Ovary (tissue), 9 donors: ENCODE data around the gene SLC4A8. TPM values are rescaled to one million over a fixed set of nuclear protein-coding genes. Genes with fewer than 3 reads are reported as not detected.

ENCODE experiments used
- DNase-seq, 5 donors: peaks; one replicate each; pipeline ENCODE4 v3.0.0-alpha.2; 2019 to 2020
- H3K27ac ChIP-seq, 2 donors: fragments of 200-600 bp; one replicate each; pipeline versions ENCODE4 v1.5.1 to v1.8.0; 2019 to 2022
- H3K27me3 ChIP-seq: fragments of 200-600 bp; one replicate; pipeline ENCODE4 v1.8.0; 2022
- H3K36me3 ChIP-seq: fragments of 200-600 bp; sonication (generic); one replicate; pipeline ENCODE4 v1.5.1; 2019
- H3K4me1 ChIP-seq: one replicate; pipeline ENCODE4 v1.8.1; 2013; ENCODE audit warnings: mild to moderate bottlenecking, moderate library complexity; ENCODE audit not compliant: insufficient read depth
- H3K4me3 ChIP-seq: fragments of 200-600 bp; sonication (generic); one replicate; pipeline ENCODE4 v1.5.1; 2017
- H3K9me3 ChIP-seq, 2 donors: fragments of 200-600 bp in 1 of 2; sonication (generic) in 1 of 2; one replicate each; pipeline versions ENCODE4 v1.5.1 to v1.8.1; 2013 to 2019; ENCODE audit warnings: mild to moderate bottlenecking in 1 of 2, moderate library complexity in 1 of 2
- EP300 ChIP-seq: sonication (generic); formaldehyde crosslinking; IDR thresholded peaks from one replicate; pipeline ENCODE4 v1.6.1; 2017; ENCODE audit warnings: antibody characterized with exemption
- POLR2A ChIP-seq: fragments of 450-650 bp; IDR thresholded peaks from one replicate; pipeline ENCODE4 v1.6.1; 2017; ENCODE audit warnings: antibody characterized with exemption, mild to moderate bottlenecking, moderate library complexity
- WGBS, 3 donors: extraction: QIAGEN DNeasy Blood & Tissue Kit in 1 of 3; methylation state at CpG; one replicate each; pipeline versions ENCODE4 v1.1.5 to v1.1.7; 2013 to 2017; 5-methylcytosine and 5-hydroxymethylcytosine counted together
- intact Hi-C, 4 donors: fragments of 100-400 bp; cut with DNase I; formaldehyde crosslinking; loops; one replicate each; pipeline versions ENCODE4 v1.11.0 to v1.15.1; 2022 to 2023
- polyA plus RNA-seq, 2 donors: library from polyadenylated mRNA; stranded (reverse); fragments of 200-250 nt in 1 of 2; fragments of 350-450 nt in 1 of 2; fragmentation: Illumina TruSeq in 1 of 2; extraction: RNeasy Lipid Tissue Mini Kit (QIAGEN cat#74804) in 1 of 2; gene quantifications; one replicate each; pipeline ENCODE4 v1.2.3, GENCODE V29; 2013 to 2014
- total RNA-seq, 7 donors: library from RNA; depleted of rRNA in 2 of 7; stranded (reverse); fragments of >200 nt in 2 of 7; fragmentation: NEBNext Ultra II Directional in 3 of 7; extraction: Animal tissue kit (Norgen Biotek cat#: 25700) in 3 of 7; gene quantifications; one replicate each; pipeline versions ENCODE4 v1.1.0 to v1.2.4, GENCODE V29; 2016 to 2023
- TF ChIP-seq, protein P1 (sequence below), 3 donors: fragments of 450-650 bp in 2 of 3; fragments of 200-600 bp in 1 of 3; IDR thresholded peaks; one replicate each; pipeline versions ENCODE4 v1.5.1 to v1.8.0; 2016 to 2022; ENCODE audit warnings: antibody characterized with exemption in 3 of 3, mild to moderate bottlenecking in 1 of 3
- donor health status: DM: no; HTN: no; CAD: no; lungs with moderate emphysema.
- donor health status: DM: no; HTN: no; CAD: no.
- donor health status: Bipolar disorder and iron deficiency.
- donor health status: DM: yes; HTN: yes; CAD: no.
- donor health status: DM: no; HTN: no; CAD: no.
- donor health status: DM: yes; HTN: yes; CAD: no.

The SLC4A8 gene
- total and polyA plus RNA-seq, 9 donors: 1.5 to 18.5 (median 7.8) TPM

DNA sequence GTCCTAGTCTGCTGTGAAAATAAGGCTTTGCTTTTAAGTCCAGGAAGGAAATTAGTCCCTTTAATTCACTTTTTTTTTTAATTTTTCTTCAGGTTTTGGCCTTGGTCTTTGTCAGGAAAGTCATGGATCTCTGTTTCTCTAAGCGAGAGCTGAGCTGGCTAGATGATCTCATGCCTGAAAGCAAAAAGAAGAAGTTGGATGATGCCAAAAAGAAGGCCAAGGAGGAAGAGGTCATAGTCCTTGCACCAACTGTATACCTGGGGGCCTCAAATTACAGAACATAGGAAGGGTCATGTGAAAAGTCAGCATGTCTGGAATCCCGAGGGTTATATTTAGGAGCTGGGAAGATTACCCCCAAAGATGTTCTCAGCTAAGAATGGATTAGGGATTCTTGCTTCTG is 72.3 kb downstream of the SLC4A8 start:
- 90 to 100% (median 96%) methylated on average over 2 of the region's 2 CpGs for WGBS, 3 donors
- H3K27me3 ChIP-seq: no peaks in the 10 kb centered on the region
- H3K4me1 ChIP-seq: no peaks in the 10 kb centered on the region
- no peak overlapping the region for H3K27ac ChIP-seq
- H3K4me3 ChIP-seq: no peak overlapping the region
- intact Hi-C loops: no loop called here
- no peaks in the 10 kb centered on the region for H3K9me3 ChIP-seq
- no peak for TF ChIP-seq POLR2A
- TF ChIP-seq EP300: no peak
- H3K36me3 ChIP-seq: no peaks in the 10 kb centered on the region
- DNase-seq: no peak

DNA sequence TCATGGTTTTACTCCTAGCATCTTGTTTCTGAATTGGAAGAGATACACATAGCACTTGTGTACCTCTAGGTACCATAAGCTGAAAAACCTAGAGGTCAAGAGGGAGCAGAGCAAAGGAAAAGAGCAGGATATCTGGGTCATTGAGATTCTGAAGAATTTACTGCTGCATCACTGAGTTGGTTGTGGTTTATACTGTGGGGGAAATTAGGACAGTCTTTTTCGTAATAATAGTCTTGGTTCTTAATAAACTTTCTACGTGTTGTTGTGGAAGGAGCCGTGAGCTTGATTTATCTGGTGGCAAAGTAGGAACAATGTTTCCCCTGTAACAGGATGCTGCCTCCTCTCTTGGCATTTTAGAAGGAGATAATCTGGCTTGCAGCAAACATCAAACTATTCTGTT is 80.2 kb downstream of the SLC4A8 start:
- no peaks in the 10 kb centered on the region for H3K27me3 ChIP-seq
- H3K9me3 ChIP-seq: no peaks in the 10 kb centered on the region
- no peak overlapping the region for H3K4me3 ChIP-seq
- DNase-seq: no peak
- no peak for TF ChIP-seq POLR2A
- TF ChIP-seq, protein P1, sequence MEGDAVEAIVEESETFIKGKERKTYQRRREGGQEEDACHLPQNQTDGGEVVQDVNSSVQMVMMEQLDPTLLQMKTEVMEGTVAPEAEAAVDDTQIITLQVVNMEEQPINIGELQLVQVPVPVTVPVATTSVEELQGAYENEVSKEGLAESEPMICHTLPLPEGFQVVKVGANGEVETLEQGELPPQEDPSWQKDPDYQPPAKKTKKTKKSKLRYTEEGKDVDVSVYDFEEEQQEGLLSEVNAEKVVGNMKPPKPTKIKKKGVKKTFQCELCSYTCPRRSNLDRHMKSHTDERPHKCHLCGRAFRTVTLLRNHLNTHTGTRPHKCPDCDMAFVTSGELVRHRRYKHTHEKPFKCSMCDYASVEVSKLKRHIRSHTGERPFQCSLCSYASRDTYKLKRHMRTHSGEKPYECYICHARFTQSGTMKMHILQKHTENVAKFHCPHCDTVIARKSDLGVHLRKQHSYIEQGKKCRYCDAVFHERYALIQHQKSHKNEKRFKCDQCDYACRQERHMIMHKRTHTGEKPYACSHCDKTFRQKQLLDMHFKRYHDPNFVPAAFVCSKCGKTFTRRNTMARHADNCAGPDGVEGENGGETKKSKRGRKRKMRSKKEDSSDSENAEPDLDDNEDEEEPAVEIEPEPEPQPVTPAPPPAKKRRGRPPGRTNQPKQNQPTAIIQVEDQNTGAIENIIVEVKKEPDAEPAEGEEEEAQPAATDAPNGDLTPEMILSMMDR (IDR thresholded peaks at IDR 0.05): no peak
- TF ChIP-seq EP300: no peak
- peaks cover 10% of the 10 kb centered on the region for H3K4me1 ChIP-seq
- peak overlapping the region in 1 of 2 donors; percentile 64 for H3K27ac ChIP-seq
- intact Hi-C loops: no loop called here
- WGBS, 3 donors: 1 to 23% (median 8%) methylated on average over 3 of the region's 3 CpGs
- no peaks in the 10 kb centered on the region for H3K36me3 ChIP-seq

DNA sequence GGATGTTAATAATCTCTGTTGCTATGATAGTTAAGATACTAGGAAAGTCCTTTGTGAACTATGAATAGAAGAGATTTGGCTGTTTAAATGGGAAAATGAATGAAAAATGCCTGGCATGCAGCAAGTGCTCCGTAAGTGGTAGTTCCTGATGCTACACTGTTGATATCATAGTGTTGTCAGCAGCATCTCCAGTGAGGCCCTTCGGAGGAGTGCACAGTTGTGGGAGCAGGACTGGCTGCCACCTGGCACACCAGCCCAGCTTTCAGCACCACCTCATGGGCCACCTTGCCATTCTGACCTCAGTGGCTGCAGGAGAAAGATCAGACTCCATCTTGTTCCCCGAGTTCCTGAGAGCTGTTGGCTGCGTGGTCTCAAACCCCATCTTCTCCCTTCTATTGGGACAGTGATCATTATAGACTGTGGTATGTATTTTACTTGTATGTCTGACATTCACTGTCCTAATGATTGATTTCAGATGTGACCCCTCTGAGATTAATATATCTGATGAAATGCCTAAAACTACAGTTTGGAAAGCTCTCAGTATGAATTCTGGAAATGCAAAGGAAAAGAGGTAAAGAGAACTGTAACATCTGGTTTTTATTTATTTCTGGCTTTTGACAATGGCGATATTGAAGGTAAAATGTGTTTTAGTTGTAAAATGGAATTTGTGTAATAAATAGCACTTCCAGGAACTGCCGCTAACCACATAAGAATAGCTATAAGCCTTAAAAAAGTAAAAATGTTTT is 80.9 kb downstream of the SLC4A8 start:
- DNase-seq: no peak
- 27 to 44% (median 32%) methylated on average over 6 of the region's 6 CpGs for WGBS, 3 donors
- Histone ChIP-seq H3K4me3 (no peak overlapping the region), H3K4me1 (peaks cover 10% of the 10 kb centered on the region), H3K36me3 (no peaks in the 10 kb centered on the region), H3K9me3 (no peaks in the 10 kb centered on the region), H3K27me3 (no peaks in the 10 kb centered on the region), H3K27ac (peak overlapping the region in 1 of 2 donors; percentile 26)
- TF ChIP-seq, protein P1 (IDR thresholded peaks at IDR 0.05): no peak
- TF ChIP-seq EP300 (no peak), POLR2A (no peak)
- intact Hi-C loops: no loop called here

DNA sequence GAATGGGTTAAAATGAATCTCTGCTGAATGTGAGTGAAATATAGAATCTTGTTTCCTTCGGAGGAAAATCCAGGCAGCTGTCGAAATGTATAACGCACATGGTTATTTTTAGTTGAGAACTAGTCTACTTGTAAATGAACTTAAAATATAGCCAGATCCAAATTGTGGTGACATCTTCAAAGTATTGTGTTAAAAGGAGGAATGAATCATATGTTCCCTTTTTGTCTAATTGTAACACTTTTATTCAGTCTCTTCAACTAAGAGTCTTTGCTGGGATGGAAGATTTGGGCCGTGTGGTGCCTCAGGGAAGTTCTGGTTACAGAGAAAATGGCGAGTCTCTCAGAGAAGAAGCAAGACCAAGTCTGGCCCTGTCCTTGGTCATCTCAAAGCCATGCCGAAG is 82.5 kb downstream of the SLC4A8 start:
- H3K27me3 ChIP-seq: no peaks in the 10 kb centered on the region
- no peak overlapping the region for H3K27ac ChIP-seq
- WGBS, 3 donors: 92 to 95% (median 94%) methylated on average over 6 of the region's 6 CpGs
- no peaks in the 10 kb centered on the region for H3K36me3 ChIP-seq
- H3K9me3 ChIP-seq: no peaks in the 10 kb centered on the region
- H3K4me3 ChIP-seq: no peak overlapping the region
- no peak for DNase-seq
- TF ChIP-seq, protein P1 (IDR thresholded peaks at IDR 0.05): no peak
- TF ChIP-seq EP300 (no peak), POLR2A (no peak)
- H3K4me1 ChIP-seq: peaks cover 10% of the 10 kb centered on the region
- intact Hi-C loops: no loop called here

DNA sequence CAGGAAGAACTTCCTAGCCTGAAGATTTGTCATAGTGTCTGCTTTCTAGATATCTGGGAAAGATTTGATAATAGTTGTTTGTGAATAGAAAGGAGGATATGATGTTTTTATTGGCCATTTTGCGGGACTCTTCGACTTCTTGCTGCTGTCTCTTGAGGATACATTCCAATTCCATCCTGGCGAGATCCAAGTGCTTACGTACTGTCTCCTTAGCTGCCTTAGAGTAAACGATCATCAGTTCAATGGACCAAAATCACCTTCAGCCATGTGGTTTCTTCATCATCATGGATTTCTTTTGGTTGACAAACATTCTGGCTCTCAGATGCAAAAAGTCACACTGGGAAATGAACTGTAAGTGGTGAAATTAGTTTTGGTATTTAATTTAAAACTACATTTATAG is 83.7 kb downstream of the SLC4A8 start:
- intact Hi-C loops: no loop called here
- H3K9me3 ChIP-seq: no peaks in the 10 kb centered on the region
- WGBS, 3 donors: 86 to 94% (median 92%) methylated on average over 5 of the region's 5 CpGs
- H3K27ac ChIP-seq: no peak overlapping the region
- TF ChIP-seq, protein P1 (IDR thresholded peaks at IDR 0.05): no peak
- TF ChIP-seq POLR2A (no peak), EP300 (no peak)
- no peak overlapping the region for H3K4me3 ChIP-seq
- H3K4me1 ChIP-seq: peaks cover 10% of the 10 kb centered on the region
- no peaks in the 10 kb centered on the region for H3K36me3 ChIP-seq
- no peak for DNase-seq
- no peaks in the 10 kb centered on the region for H3K27me3 ChIP-seq
